H1 (cell line): ENCODE results near the gene PRSS48. TPM values are rescaled to one million over a fixed set of nuclear protein-coding genes. Genes with fewer than 3 reads are reported as not detected.

Source experiments
- CTCF ChIA-PET: fragments of 300-600 bp; sonication (Branson Sonifier 250); formaldehyde crosslinking; loops from one replicate; lab custom pipeline; 2021; ENCODE audit not compliant: partially characterized antibody; lab: Charles Lee
- POLR2A ChIA-PET: fragments of 300-600 bp; sonication (Branson Sonifier 250); formaldehyde crosslinking; loops from one replicate; lab custom pipeline; 2021; ENCODE audit warnings: inconsistent platforms; ENCODE audit not compliant: partially characterized antibody; lab: Charles Lee
- DNase-seq, 2 experiments: peaks; one replicate each; pipeline versions ENCODE4 v3.0.0 to v3.0.0-alpha.2; 2010 to 2022; ENCODE audit warnings: low spot score in 2 of 2, low read depth in 1 of 2, mixed read lengths in 1 of 2
- FAIRE-seq: peaks from 2 replicates; lab custom pipeline; 2011; peaks lifted over from hg19 to GRCh38; lab: Jason Lieb, UNC
- H2AFZ ChIP-seq: 2 replicates; pipeline ENCODE4 v1.8.1; 2012; ENCODE audit warnings: low read length, inconsistent platforms
- H2AK5ac ChIP-seq: 2 replicates; pipeline ENCODE4 v1.6.1; 2013; ENCODE audit warnings: low read depth, low read length
- H2BK120ac ChIP-seq: replicated peaks from 2 replicates; pipeline ENCODE3; 2013; ENCODE audit warnings: low read depth, low read length, inconsistent platforms
- H2BK12ac ChIP-seq: 2 replicates; pipeline ENCODE4 v1.6.1; 2013; ENCODE audit warnings: low read depth, low read length
- H2BK15ac ChIP-seq: 2 replicates; pipeline ENCODE4 v1.6.1; 2013; ENCODE audit warnings: low read length
- H2BK20ac ChIP-seq: 2 replicates; pipeline ENCODE4 v1.6.1; 2013; ENCODE audit warnings: low read length
- H2BK5ac ChIP-seq: 2 replicates; pipeline ENCODE4 v1.6.1; 2013; ENCODE audit warnings: low read depth, low read length
- H3K14ac ChIP-seq: 2 replicates; pipeline ENCODE4 v1.6.1; 2013; ENCODE audit warnings: inconsistent platforms; ENCODE audit not compliant: insufficient read length
- H3K18ac ChIP-seq: 2 replicates; pipeline ENCODE4 v1.6.1; 2013; ENCODE audit warnings: low read length; ENCODE audit errors: extremely low read depth
- H3K23ac ChIP-seq: 2 replicates; pipeline ENCODE4 v1.6.1; 2013; ENCODE audit warnings: inconsistent platforms; ENCODE audit not compliant: insufficient read length
- H3K23me2 ChIP-seq: 2 replicates; pipeline ENCODE4 v1.6.1; 2013; ENCODE audit warnings: low read depth, low read length
- H3K27ac ChIP-seq: 2 replicates; pipeline ENCODE4 v1.6.1; 2011; ENCODE audit warnings: low read depth, low read length, inconsistent platforms
- H3K27me3 ChIP-seq, 4 experiments: replicated peaks in 1 of 4; 1 replicate in 1 of 4; 2 replicates in 3 of 4; pipeline versions ENCODE4 v1.6.1 to v1.8.1; 2011 to 2013; ENCODE audit warnings: low read length in 3 of 4, mild to moderate bottlenecking in 3 of 4, inconsistent platforms in 2 of 4, mixed read lengths in 2 of 4, moderate library complexity in 1 of 4; ENCODE audit not compliant: control insufficient read depth in 3 of 4, insufficient read depth in 3 of 4; ENCODE audit errors: extremely low read depth in 1 of 4
- H3K36me3 ChIP-seq, 4 experiments: 2 replicates each; pipeline versions ENCODE4 v1.6.1 to v1.8.1; 2011 to 2013; ENCODE audit warnings: mild to moderate bottlenecking in 4 of 4, low read length in 3 of 4, moderate library complexity in 2 of 4, control low read depth in 1 of 4, inconsistent platforms in 1 of 4; ENCODE audit not compliant: insufficient read depth in 4 of 4, control insufficient read depth in 2 of 4
- H3K4ac ChIP-seq: replicated peaks from 2 replicates; pipeline ENCODE3; 2013; ENCODE audit warnings: low read length, low read depth, mixed read lengths, inconsistent platforms; ENCODE audit not compliant: insufficient read length
- H3K4me1 ChIP-seq, 4 experiments: replicated peaks in 1 of 4; 1 replicate in 1 of 4; 2 replicates in 3 of 4; pipeline versions ENCODE4 v1.6.1 to v1.8.1; 2011 to 2013; ENCODE audit warnings: low read length in 3 of 4, inconsistent platforms in 2 of 4, mixed read lengths in 1 of 4; ENCODE audit not compliant: insufficient read depth in 4 of 4, control insufficient read depth in 3 of 4
- H3K4me2 ChIP-seq, 2 experiments: 2 replicates each; pipeline versions ENCODE4 v1.6.1 to v1.8.1; 2011 to 2013; ENCODE audit warnings: low read depth in 2 of 2, low read length in 2 of 2, control low read depth in 1 of 2, inconsistent platforms in 1 of 2, mild to moderate bottlenecking in 1 of 2; ENCODE audit not compliant: insufficient read depth in 1 of 2
- H3K4me3 ChIP-seq, 4 experiments: fragments of 200-600, 300-600 bp in 1 of 4; sonication (generic), shearing (Covaris generic), sonication (Bioruptor Twin) in 1 of 4; 2 replicates each; pipeline versions ENCODE4 v1.5.1 to v1.8.1; 2011 to 2016; ENCODE audit warnings: low read length in 4 of 4, low read depth in 3 of 4, control low read depth in 2 of 4, inconsistent platforms in 2 of 4, mild to moderate bottlenecking in 2 of 4, mixed read lengths in 1 of 4, moderate library complexity in 1 of 4; ENCODE audit not compliant: insufficient read depth in 2 of 4; ENCODE audit errors: extremely low read depth in 1 of 4
- H3K56ac ChIP-seq: replicated peaks from 2 replicates; pipeline ENCODE3; 2013; ENCODE audit warnings: low read depth, mild to moderate bottlenecking, mixed read lengths, low read length, inconsistent platforms; ENCODE audit not compliant: insufficient read length
- H3K79me1 ChIP-seq: 2 replicates; pipeline ENCODE4 v1.6.1; 2013; ENCODE audit warnings: low read depth, low read length, control low read depth
- H3K79me2 ChIP-seq, 2 experiments: 2 replicates each; pipeline versions ENCODE4 v1.6.1 to v1.8.1; 2012 to 2013; ENCODE audit warnings: low read length in 2 of 2, mild to moderate bottlenecking in 2 of 2, inconsistent platforms in 1 of 2; ENCODE audit not compliant: insufficient read depth in 2 of 2, control insufficient read depth in 1 of 2
- H3K9ac ChIP-seq, 4 experiments: replicated peaks in 1 of 4; 1 replicate in 1 of 4; 2 replicates in 3 of 4; pipeline versions ENCODE4 v1.6.1 to v1.8.1; 2011 to 2013; ENCODE audit warnings: low read depth in 3 of 4, low read length in 3 of 4, control low read depth in 2 of 4, mild to moderate bottlenecking in 2 of 4, moderate library complexity in 2 of 4, inconsistent platforms in 1 of 4; ENCODE audit errors: extremely low read depth in 1 of 4
- H3K9me3 ChIP-seq, 2 experiments: 2 replicates each; pipeline versions ENCODE4 v1.6.1 to v1.8.1; 2012 to 2013; ENCODE audit warnings: mild to moderate bottlenecking in 2 of 2, moderate library complexity in 2 of 2, control low read depth in 1 of 2, inconsistent platforms in 1 of 2, low read depth in 1 of 2, low read length in 1 of 2, mixed read lengths in 1 of 2; ENCODE audit not compliant: insufficient read depth in 2 of 2
- H4K20me1 ChIP-seq, 2 experiments: replicated peaks in 1 of 2; 2 replicates each; pipeline versions ENCODE3 to v1.8.1; 2011 to 2013; ENCODE audit warnings: inconsistent platforms in 2 of 2, low read length in 2 of 2, mild to moderate bottlenecking in 1 of 2; ENCODE audit not compliant: insufficient read depth in 2 of 2, control insufficient read depth in 1 of 2
- H4K5ac ChIP-seq: 2 replicates; pipeline ENCODE4 v1.6.1; 2013; ENCODE audit warnings: low read length, low read depth, mixed read lengths, inconsistent platforms; ENCODE audit not compliant: insufficient read length
- H4K8ac ChIP-seq: 2 replicates; pipeline ENCODE4 v1.8.0; 2013; ENCODE audit warnings: mild to moderate bottlenecking, moderate library complexity, low read length, inconsistent platforms; ENCODE audit not compliant: insufficient read depth; ENCODE audit errors: extremely low read depth
- H4K91ac ChIP-seq: replicated peaks from 2 replicates; pipeline ENCODE3; 2013; ENCODE audit warnings: low read length, mixed read lengths, inconsistent platforms; ENCODE audit not compliant: insufficient read length
- CHD2 ChIP-seq: IDR thresholded peaks from 2 replicates; pipeline ENCODE4 v1.6.1; 2012; ENCODE audit warnings: low read length, improper control_type of control experiment
- CTCF ChIP-seq, 3 experiments: IDR thresholded peaks; 1 replicate in 2 of 3; 2 replicates in 1 of 3; pipeline versions ENCODE4 v1.5.1 to v1.6.1; 2011; ENCODE audit warnings: low read length in 3 of 3, mild to moderate bottlenecking in 3 of 3, inconsistent platforms in 2 of 3, low read depth in 1 of 3, moderate library complexity in 1 of 3; ENCODE audit not compliant: insufficient read depth in 1 of 3; ENCODE audit errors: control extremely low read depth in 1 of 3
- E2F6 ChIP-seq: IDR thresholded peaks from 2 replicates; pipeline ENCODE4 v1.6.1; 2012; ENCODE audit warnings: inconsistent platforms
- GTF2F1 ChIP-seq: IDR thresholded peaks from 2 replicates; pipeline ENCODE4 v1.6.1; 2012; ENCODE audit warnings: low read depth, low read length, improper control_type of control experiment, borderline replicate concordance
- HDAC2 ChIP-seq, 2 experiments: fragments of 300-600 bp in 1 of 2; sonication (generic) in 1 of 2; IDR thresholded peaks; 2 replicates each; pipeline ENCODE4 v1.6.1; 2011 to 2012; ENCODE audit warnings: low read depth in 2 of 2, low read length in 2 of 2, mild to moderate bottlenecking in 2 of 2, moderate library complexity in 2 of 2, borderline replicate concordance in 1 of 2, inconsistent platforms in 1 of 2
- RNF2 ChIP-seq: fragments of 200-900, 300-1000 bp; sonication (generic); IDR thresholded peaks from 2 replicates; pipeline ENCODE4 v1.7.1; 2016; ENCODE audit warnings: borderline replicate concordance, low read depth, mild to moderate bottlenecking, antibody characterized with exemption, low read length; ENCODE audit not compliant: poor library complexity, severe bottlenecking; ENCODE audit errors: missing control alignments
- SAP30 ChIP-seq: fragments of 300-600 bp; sonication (generic); IDR thresholded peaks from 2 replicates; pipeline ENCODE4 v1.7.1; 2012; ENCODE audit warnings: low read length, moderate library complexity, mild to moderate bottlenecking, inconsistent platforms; ENCODE audit not compliant: insufficient read depth, insufficient replicate concordance
- TBP ChIP-seq: IDR thresholded peaks from 2 replicates; pipeline ENCODE4 v1.6.1; 2011; ENCODE audit warnings: low read depth, low read length, improper control_type of control experiment
- TCF12 ChIP-seq: IDR thresholded peaks from 2 replicates; pipeline ENCODE4 v1.6.1; 2011; ENCODE audit warnings: low read depth, mild to moderate bottlenecking, low read length
- WGBS, 2 experiments: shearing (Covaris generic) in 1 of 2; methylation state at CpG; one replicate each; pipeline versions ENCODE4 v1.1.6 to v1.1.7; 2013 to 2015; ENCODE audit warnings: low lambda C conversion rate in 2 of 2, mixed read lengths in 2 of 2, inconsistent platforms in 1 of 2, low coverage in 1 of 2, missing lambda C conversion rate in 1 of 2; ENCODE audit not compliant: insufficient replicate concordance in 2 of 2, insufficient coverage in 1 of 2, insufficient read length in 1 of 2; ENCODE audit errors: extremely low coverage in 1 of 2, missing lambda C conversion rate in 1 of 2; 5-methylcytosine and 5-hydroxymethylcytosine counted together
- polyA plus RNA-seq, 7 experiments: library from polyadenylated mRNA; depleted of rRNA in 3 of 7; stranded (reverse) in 5 of 7; unstranded in 2 of 7; fragments of >200 nt in 5 of 7; fragments of 200-250 nt in 2 of 7; gene quantifications; 1 replicate in 5 of 7; 2 replicates in 1 of 7; 4 replicates in 1 of 7; pipeline versions ENCODE4 v1.2.1 to v1.2.3, GENCODE V29; 2011 to 2013; ENCODE audit warnings: missing spikeins in 2 of 7, mixed read lengths in 2 of 7
- total RNA-seq: library from RNA; stranded (reverse); fragmentation: NEBNext Ultra II Directional; extraction: Animal tissue kit (Norgen Biotek cat#: 25700); gene quantifications from 2 replicates; pipeline ENCODE4 v1.2.1, GENCODE V29; 2021

PRSS48 gene
- total and polyA plus RNA-seq, 2 of the 8 experiments (the other 6 are each of a cell fraction or from before 2014, with no cell fraction given) = not detected

- no peak overlapping the region for H3K4me3 ChIP-seq
- no peak overlapping the region for H3K4me2 ChIP-seq
- no peak overlapping the region for H4K8ac ChIP-seq
- 0 out of 2 replicates have a peak overlapping the region, but pooled peaks have one; percentile 16 for H2AK5ac ChIP-seq
- H2BK120ac ChIP-seq = no peak overlapping the region
- peaks cover 3 to 4% (median 3%) of the 10 kb centered on the region in 4 experiments; a peak in 4 of 7 replicates for H3K4me1 ChIP-seq
- no peak overlapping the region for H3K18ac ChIP-seq
- WGBS, 2 experiments = 98% methylated on average over 7 of the region's 7 CpGs; no CpG with 5 or more reads in 1 of the 2 experiments
- no peak overlapping the region for H2BK15ac ChIP-seq
- no peaks in the 10 kb centered on the region for H3K9me3 ChIP-seq
- H3K27ac ChIP-seq = no peak overlapping the region
- peaks cover 0 to 81% of the 10 kb centered on the region in 2 experiments; a peak in 2 of 4 replicates for H3K79me2 ChIP-seq
- no peak overlapping the region for H3K14ac ChIP-seq
- H2BK20ac ChIP-seq = no peak overlapping the region
- ChIA-PET CTCF (interaction anchor here (0.7 to 0.9 kb wide), 2 partner anchors 11 to 1228 kb away, joined by 3 to 5 read pairs; partner anchors contain the start of gene PRSS48), POLR2A (interaction anchor here (1.1 kb wide), 1 partner anchor 9 kb away, joined by 4 read pairs; no protein-coding TSS in a partner anchor)
- no peak overlapping the region for H3K9ac ChIP-seq
- DNase-seq = no peak
- no peak overlapping the region for H2AFZ ChIP-seq
- no peaks in the 10 kb centered on the region; a peak in 1 of 8 replicates for H3K36me3 ChIP-seq
- no peak overlapping the region for H4K5ac ChIP-seq
- H3K56ac ChIP-seq = no peak overlapping the region
- no peak overlapping the region for H3K4ac ChIP-seq
- no peak overlapping the region for H3K23ac ChIP-seq
- FAIRE-seq = no peak
- H3K23me2 ChIP-seq = peaks cover 3% of the 10 kb centered on the region; the same call in 1 of the 2 replicates
- peaks cover 2% of the 10 kb centered on the region for H3K79me1 ChIP-seq
- H4K20me1 ChIP-seq = no peaks in the 10 kb centered on the region
- H3K27me3 ChIP-seq = no peaks in the 10 kb centered on the region
- H2BK12ac ChIP-seq = no peak overlapping the region; the same call in 1 of the 2 replicates
- H4K91ac ChIP-seq = no peak overlapping the region
- no peak overlapping the region for H2BK5ac ChIP-seq
- no peak for TF ChIP-seq CTCF (IDR thresholded peaks at IDR 0.05; ENCODE audit: control extremely low read depth in 1 of 3, insufficient read depth in 1 of 3, low read depth in 1 of 3, low read length in 3 of 3)
- no peak for TF ChIP-seq CHD2
- no peak for TF ChIP-seq TBP
- TF ChIP-seq GTF2F1 = no peak
- TF ChIP-seq RNF2 = no peak
- TF ChIP-seq SAP30 = no peak
- no peak for TF ChIP-seq TCF12
- TF ChIP-seq E2F6 = no peak
- no peak for TF ChIP-seq HDAC2 (IDR thresholded peaks at IDR 0.05; ENCODE audit: borderline replicate concordance in 1 of 2, low read depth in 2 of 2, low read length in 2 of 2)
These were observed 10.4 kb downstream of the PRSS48 start for GRCh38 chr4:151287409-151287808.
